Endodermal cell (in vitro differentiated cells): ENCODE results near the gene IL4I1. TPM values are rescaled to one million over a fixed set of nuclear protein-coding genes. Genes with fewer than 3 reads are reported as not detected.

Experiments
- DNase-seq: peaks from one replicate; pipeline ENCODE4 v3.0.0-alpha.2; 2017
- H3K27ac ChIP-seq: 2 replicates; pipeline ENCODE4 v1.5.1; 2013; ENCODE audit warnings: mild to moderate bottlenecking, low read depth, low read length, moderate library complexity
- H3K27me3 ChIP-seq: 2 replicates; pipeline ENCODE4 v1.6.1; 2013; ENCODE audit warnings: mild to moderate bottlenecking, low read length, moderate library complexity; ENCODE audit not compliant: insufficient read depth, control insufficient read depth, poor library complexity, severe bottlenecking
- H3K36me3 ChIP-seq: 2 replicates; pipeline ENCODE4 v1.7.0; 2013; ENCODE audit warnings: mild to moderate bottlenecking, low read length, moderate library complexity; ENCODE audit not compliant: control insufficient read depth, insufficient read depth
- H3K4me1 ChIP-seq: one replicate; pipeline ENCODE4 v1.7.0; 2013; ENCODE audit warnings: low read length; ENCODE audit not compliant: control insufficient read depth, insufficient read depth
- H3K4me3 ChIP-seq: 2 replicates; pipeline ENCODE4 v1.5.1; 2013; ENCODE audit warnings: mild to moderate bottlenecking, low read length, moderate library complexity
- H3K9ac ChIP-seq: 2 replicates; pipeline ENCODE4 v1.6.1; 2013; ENCODE audit warnings: mild to moderate bottlenecking, low read length, moderate library complexity; ENCODE audit not compliant: poor library complexity, severe bottlenecking; ENCODE audit errors: extremely low read depth
- H3K9me3 ChIP-seq: 2 replicates; pipeline ENCODE4 v1.6.1; 2013; ENCODE audit warnings: mild to moderate bottlenecking, low read length, moderate library complexity; ENCODE audit not compliant: control insufficient read depth
- H3K27ac Mint-ChIP-seq: 2 replicates; pipeline ENCODE4 v1.8.0; 2020; ENCODE audit warnings: mixed read lengths
- H3K27me3 Mint-ChIP-seq: 2 replicates; pipeline ENCODE4 v1.8.0; 2021; ENCODE audit warnings: mild to moderate bottlenecking, mixed read lengths; ENCODE audit not compliant: insufficient read depth
- H3K36me3 Mint-ChIP-seq: 2 replicates; pipeline ENCODE4 v1.8.0; 2020; ENCODE audit warnings: low read depth, mixed read lengths
- H3K4me1 Mint-ChIP-seq: 2 replicates; pipeline ENCODE4 v1.8.0; 2020; ENCODE audit warnings: mixed read lengths
- H3K4me3 Mint-ChIP-seq: 2 replicates; pipeline ENCODE4 v1.8.0; 2020; ENCODE audit warnings: mild to moderate bottlenecking, moderate library complexity, mixed read lengths
- H3K9me3 Mint-ChIP-seq: 2 replicates; pipeline ENCODE4 v1.8.0; 2020; ENCODE audit warnings: mild to moderate bottlenecking, mixed read lengths
- WGBS, 2 experiments: methylation state at CpG; one replicate each; pipeline versions ENCODE4 v1.1.5 to v1.1.7; 2013; ENCODE audit warnings: missing lambda C conversion rate in 2 of 2, mixed read lengths in 1 of 2; ENCODE audit not compliant: insufficient coverage in 1 of 2, insufficient read length in 1 of 2; 5-methylcytosine and 5-hydroxymethylcytosine counted together
- total RNA-seq, 2 donors: library from RNA; stranded (reverse); fragmentation: NEBNext Ultra II Directional in 1 of 2; extraction: Animal tissue kit (Norgen Biotek cat#: 25700) in 1 of 2; gene quantifications; 2 replicates in 1 of 2; 3 replicates in 1 of 2; pipeline ENCODE4 v1.2.1, GENCODE V29; 2021
- TF ChIP-seq, protein P1 (sequence below): fragments of 200-600 bp; sonication (generic); conservative IDR thresholded peaks from 2 replicates; pipeline ENCODE4 v1.5.0; 2021; ENCODE audit warnings: antibody characterized with exemption, mild to moderate bottlenecking

Gene IL4I1
- total RNA-seq, 2 donors from 2014 or later = 0.97 TPM; not detected in 1

DNA sequence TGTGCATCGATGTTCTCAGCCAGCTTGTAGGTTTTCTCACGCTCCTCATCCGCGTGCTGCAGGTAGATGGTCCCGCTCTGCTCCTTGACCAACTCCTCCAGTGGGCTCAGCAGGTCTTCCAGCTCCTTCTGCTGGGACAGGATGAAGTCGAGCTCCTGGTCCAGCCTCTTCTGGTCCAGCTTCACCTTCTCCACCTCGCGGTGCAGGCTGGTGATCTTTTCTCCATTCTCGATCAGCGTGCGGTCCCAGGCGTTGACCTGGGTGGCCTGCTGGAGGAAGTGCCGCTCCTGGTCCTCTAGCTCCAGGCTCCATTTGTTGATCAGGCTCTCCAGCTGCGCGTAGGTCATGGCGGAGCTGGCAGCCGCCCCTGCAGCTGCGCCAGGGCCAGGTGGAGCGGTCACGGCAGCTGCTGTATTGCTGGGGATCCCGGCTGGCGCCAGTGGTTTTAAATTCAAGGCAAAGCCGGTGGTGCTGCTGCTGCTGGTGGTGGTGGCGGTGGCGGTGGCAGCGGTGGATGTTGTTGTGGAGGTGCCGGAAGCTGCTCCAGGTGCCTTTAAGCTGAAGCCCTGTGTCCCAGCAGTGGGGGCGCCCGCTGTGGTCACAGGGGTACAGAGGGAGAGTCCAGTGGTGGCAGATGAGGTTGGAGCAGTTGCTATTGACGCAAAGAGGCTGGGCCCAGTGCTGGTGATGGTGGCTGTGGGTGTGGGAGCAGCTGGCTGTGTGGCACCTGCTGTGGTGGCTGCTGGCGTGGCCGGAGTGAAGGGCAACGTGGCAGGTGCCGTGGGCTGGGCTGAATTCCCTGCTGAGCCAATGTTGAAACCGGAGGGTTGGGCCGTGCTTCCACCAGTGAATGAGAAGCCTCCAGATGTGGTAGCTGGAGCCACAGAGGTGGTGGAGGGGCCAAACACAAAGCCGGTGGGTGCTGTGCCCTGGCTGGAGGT lies 12.1 kb upstream of the IL4I1 start:
- Histone ChIP-seq H3K27me3 (no peaks in the 10 kb centered on the region), H3K27ac (no peak overlapping the region), H3K36me3 (peaks cover 53% of the 10 kb centered on the region), H3K9ac (no peak overlapping the region), H3K9me3 (no peaks in the 10 kb centered on the region), H3K4me3 (no peak overlapping the region), H3K4me1 (no peaks in the 10 kb centered on the region)
- TF ChIP-seq, protein P1, sequence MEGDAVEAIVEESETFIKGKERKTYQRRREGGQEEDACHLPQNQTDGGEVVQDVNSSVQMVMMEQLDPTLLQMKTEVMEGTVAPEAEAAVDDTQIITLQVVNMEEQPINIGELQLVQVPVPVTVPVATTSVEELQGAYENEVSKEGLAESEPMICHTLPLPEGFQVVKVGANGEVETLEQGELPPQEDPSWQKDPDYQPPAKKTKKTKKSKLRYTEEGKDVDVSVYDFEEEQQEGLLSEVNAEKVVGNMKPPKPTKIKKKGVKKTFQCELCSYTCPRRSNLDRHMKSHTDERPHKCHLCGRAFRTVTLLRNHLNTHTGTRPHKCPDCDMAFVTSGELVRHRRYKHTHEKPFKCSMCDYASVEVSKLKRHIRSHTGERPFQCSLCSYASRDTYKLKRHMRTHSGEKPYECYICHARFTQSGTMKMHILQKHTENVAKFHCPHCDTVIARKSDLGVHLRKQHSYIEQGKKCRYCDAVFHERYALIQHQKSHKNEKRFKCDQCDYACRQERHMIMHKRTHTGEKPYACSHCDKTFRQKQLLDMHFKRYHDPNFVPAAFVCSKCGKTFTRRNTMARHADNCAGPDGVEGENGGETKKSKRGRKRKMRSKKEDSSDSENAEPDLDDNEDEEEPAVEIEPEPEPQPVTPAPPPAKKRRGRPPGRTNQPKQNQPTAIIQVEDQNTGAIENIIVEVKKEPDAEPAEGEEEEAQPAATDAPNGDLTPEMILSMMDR = no peak
- peaks cover 70% of the 10 kb centered on the region for H3K36me3 Mint-ChIP-seq
- H3K9me3 Mint-ChIP-seq = no peaks in the 10 kb centered on the region
- no peak overlapping the region for H3K4me3 Mint-ChIP-seq
- DNase-seq = no peak
- H3K27me3 Mint-ChIP-seq = no peaks in the 10 kb centered on the region
- H3K4me1 Mint-ChIP-seq = no peaks in the 10 kb centered on the region
- WGBS, 2 experiments = 94 to 98% methylated on average over 24 to 37 of the region's 37 CpGs
- no peak overlapping the region for H3K27ac Mint-ChIP-seq

DNA sequence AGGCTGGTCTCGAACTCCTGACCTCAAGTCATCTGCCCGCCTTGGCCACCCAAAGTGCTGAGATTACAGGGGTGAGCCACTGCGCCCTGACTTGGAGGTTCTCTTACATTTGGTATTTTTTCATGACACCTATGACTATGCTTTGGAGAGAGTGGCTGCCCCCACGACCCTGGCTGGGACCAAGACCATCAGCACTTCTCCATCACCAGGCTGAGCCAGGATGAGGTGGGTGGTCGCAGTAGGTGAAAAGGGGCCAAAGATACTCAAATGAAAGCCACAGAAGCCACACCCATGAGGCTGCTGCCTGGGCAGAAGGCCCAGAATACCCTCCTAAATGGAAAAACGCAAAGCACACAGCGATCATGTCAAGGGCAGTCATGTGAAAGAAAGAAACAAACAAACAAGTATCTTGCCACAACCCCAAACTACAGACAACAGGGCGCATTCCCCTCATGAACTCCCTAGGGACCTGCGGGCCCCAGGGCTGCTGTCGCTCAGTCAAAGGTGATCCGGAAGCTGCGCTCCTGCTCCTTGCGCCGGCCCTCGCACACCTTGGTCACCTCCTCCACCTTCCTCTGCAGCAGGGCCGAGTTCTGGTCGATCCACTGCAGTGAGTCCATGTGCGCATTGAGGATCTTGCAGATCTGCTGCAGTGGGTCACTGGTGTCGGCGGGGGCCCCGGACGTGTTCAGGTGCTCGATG lies 11.2 kb upstream of the IL4I1 start:
- H3K9ac ChIP-seq = no peak overlapping the region

DNA sequence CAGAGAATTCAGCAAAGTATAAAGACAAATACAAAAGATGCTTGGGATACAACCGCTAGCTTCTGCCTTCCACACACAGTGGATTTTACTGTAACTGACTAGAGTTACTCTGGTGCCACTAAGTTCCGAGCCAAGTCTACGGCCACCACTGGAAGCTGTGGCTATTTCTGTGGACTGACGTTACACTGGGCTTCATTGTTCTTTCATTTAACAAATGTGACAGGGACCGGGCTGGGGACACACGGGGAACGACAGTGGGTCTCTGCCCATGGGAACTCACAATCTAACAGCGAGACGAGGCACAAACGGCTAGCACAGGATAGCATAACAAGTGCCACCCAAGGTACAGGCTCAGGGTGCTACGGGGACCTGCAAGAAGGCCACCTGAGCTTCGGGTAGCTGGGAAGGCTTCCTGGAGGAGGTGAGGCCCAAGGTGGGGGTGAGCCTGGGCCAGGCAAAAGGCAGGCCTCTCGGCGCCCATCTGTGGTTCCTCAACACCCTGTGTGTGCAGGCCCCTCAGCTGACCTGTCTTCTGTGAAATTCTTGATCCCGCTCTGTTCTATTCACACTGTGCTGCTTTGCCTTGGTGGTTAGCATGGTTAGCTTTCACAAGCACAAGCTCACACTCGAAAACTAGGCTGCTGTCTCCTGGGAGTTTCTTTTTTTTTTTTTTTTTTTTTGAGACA lies 10.3 kb upstream of the IL4I1 start:
- Mint-ChIP-seq H3K4me3 (no peak overlapping the region), H3K27ac (no peak overlapping the region), H3K4me1 (no peaks in the 10 kb centered on the region), H3K9me3 (no peaks in the 10 kb centered on the region), H3K36me3 (peaks cover 56% of the 10 kb centered on the region), H3K27me3 (no peaks in the 10 kb centered on the region)
- no peak for DNase-seq
- WGBS, 2 experiments = 94 to 96% methylated on average over 16 of the region's 16 CpGs
- no peak overlapping the region for H3K9ac ChIP-seq
- no peaks in the 10 kb centered on the region for H3K27me3 ChIP-seq
- H3K4me1 ChIP-seq = no peaks in the 10 kb centered on the region
- no peak overlapping the region for H3K27ac ChIP-seq
- TF ChIP-seq, protein P1 = no peak
- H3K36me3 ChIP-seq = peaks cover 39% of the 10 kb centered on the region
- no peaks in the 10 kb centered on the region for H3K9me3 ChIP-seq
- H3K4me3 ChIP-seq = no peak overlapping the region

More for the DNA sequence above, 11.2 kb upstream of the IL4I1 start:
- Mint-ChIP-seq H3K4me3 (no peak overlapping the region), H3K27ac (no peak overlapping the region), H3K36me3 (peaks cover 62% of the 10 kb centered on the region), H3K4me1 (no peaks in the 10 kb centered on the region), H3K27me3 (no peaks in the 10 kb centered on the region), H3K9me3 (no peaks in the 10 kb centered on the region)
- TF ChIP-seq, protein P1 = no peak
- H3K27ac ChIP-seq = no peak overlapping the region
- DNase-seq = no peak
- 94 to 97% methylated on average over 23 of the region's 23 CpGs for WGBS, 2 experiments
- H3K4me1 ChIP-seq = no peaks in the 10 kb centered on the region
- H3K36me3 ChIP-seq = peaks cover 45% of the 10 kb centered on the region
- H3K9me3 ChIP-seq = no peaks in the 10 kb centered on the region
- H3K27me3 ChIP-seq = no peaks in the 10 kb centered on the region
- H3K4me3 ChIP-seq = no peak overlapping the region
